HG03442 (cell line): ENCODE data around the gene GMEB2.
"Not testable (repeated sequence)": the region's sequence is repeated elsewhere in the genome, so short reads cannot be mapped to it uniquely, and the experiment has no call there.

Source experiments
- ATAC-seq: cut with Tn5 transposase; IDR thresholded peaks from one replicate; pipeline ENCODE4 v1.9.1; 2021; ENCODE audit warnings: mild to moderate bottlenecking, moderate library complexity; ENCODE audit not compliant: unreplicated experiment

GMEB2 gene, protein sequence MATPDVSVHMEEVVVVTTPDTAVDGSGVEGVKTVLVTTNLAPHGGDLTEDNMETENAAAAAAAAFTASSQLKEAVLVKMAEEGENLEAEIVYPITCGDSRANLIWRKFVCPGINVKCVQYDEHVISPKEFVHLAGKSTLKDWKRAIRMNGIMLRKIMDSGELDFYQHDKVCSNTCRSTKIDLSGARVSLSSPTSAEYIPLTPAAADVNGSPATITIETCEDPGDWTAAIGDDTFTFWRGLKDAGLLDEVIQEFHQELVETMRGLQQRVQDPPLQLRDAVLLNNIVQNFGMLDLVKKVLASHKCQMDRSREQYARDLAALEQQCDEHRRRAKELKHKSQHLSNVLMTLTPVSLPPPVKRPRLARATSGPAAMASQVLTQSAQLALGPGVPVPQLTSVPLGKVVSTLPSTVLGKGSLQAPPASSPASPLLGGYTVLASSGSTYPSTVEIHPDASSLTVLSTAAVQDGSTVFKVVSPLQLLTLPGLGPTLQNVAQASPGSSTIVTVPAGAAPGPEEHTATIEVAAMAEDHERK

DNA sequence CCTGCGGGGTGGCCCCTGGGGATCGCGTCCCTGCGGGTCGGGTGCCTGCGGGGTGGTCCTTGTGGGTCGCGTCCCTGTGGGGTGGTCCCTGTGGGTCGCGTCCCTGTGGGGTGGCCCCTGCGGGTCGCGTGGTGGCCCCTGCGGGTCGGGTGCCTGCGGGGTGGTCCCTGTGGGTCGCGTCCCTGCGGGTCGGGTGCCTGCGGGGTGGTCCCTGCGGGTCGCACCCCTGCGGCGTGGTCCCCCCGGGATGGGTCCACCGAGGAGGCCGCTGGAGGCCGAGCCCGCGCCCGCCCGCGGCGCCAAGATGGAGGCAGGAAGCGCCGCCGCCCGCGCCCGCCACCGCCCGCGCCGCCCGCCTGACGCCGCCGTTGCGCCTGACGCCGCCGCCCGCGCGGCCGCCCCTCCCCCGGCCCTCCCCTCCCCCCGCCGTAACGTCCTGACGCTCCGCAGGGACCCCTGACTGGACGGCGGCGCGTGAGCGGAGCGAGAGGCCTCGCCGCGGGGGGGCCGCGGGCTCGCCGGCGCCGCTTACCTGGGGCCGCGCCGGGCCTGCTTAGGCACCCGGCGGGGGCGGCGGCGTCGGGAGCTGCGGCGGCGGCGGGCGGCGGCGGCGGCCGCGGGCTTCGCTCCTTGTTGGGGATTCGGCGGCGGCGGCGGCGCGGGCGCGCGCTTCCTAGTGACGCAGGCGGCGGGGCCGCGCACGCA lies at the start of gene GMEB2:
Gene GMEB2, minus strand, starts transcription at position 678 of the 705 bp plus-strand sequence. CDS start 7,704 bp downstream, outside the sequence.
- no peak for ATAC-seq

DNA sequence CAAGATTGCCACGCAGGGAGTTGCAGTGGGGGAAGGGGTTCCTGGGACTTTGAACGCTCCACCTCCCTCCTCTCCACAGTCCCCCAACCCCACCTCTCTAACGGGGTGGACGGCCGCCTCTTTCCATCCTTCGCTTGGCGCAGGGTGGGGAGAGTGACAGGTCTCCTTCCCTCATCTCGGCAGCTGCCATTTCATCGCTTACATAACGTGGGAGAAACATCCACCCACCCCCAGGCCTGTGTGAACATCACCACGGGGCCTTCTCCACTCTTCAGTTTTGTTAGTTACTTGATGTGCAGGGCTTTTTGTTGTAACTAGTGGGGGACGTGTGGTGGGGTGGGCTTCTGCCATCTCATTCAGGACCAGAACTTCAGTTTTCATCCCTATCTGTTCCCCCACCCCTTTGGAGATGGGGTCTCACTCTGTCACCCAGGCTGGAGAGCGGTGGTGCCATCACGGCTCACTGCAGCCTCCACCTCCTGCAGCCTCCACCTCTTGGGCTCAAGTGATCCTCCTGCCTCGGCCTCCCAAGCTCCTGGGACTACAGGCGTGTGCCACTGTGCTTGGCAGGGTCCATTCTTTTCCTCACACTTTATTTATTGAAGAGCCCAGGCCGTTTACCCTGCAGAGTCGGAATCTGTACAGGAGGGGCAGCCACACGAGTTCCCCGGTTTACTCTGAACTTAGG lies 48.9 kb upstream of the GMEB2 start:
- no peak for ATAC-seq

DNA sequence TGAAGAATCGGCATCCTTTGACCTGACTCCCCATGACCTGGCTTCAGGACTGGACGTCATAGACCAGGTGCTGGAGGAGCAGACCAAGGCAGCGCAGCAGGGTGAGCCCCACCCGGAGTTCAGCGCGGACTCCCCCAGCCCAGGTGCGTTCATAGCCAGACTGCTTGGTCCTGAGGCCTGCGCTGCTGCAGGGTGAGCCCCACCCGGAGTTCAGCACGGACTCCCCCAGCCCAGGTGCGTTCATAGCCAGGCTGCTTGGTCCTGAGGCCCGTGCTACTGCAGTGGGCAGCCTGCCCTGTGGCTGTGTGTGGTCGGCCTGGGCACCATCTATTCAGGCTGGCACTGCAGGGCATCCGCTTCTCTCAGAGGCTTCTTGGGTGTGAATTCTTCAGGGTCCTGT lies 47.0 kb upstream of the GMEB2 start:
- no peak for ATAC-seq

DNA sequence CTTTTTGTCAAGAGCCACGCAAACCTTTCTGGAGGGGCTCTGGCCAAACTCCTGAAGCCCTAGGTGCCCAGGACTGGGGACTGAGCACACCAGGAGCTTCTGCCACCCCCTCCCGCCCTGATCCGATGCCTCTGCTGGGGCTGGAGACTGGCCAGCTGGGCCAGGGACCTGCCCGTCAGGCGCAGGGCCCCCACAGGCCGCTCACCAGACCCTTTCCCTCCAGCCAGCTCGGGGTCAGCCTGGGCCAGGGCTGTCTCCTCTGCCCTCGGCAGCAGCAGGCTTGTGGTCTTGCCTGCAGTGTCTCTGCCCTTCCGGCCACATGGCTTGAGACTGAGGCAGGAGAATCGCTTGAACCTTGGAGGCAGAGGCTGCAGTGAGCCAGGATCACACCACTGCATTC lies 45.8 kb upstream of the GMEB2 start:
- no peak for ATAC-seq

DNA sequence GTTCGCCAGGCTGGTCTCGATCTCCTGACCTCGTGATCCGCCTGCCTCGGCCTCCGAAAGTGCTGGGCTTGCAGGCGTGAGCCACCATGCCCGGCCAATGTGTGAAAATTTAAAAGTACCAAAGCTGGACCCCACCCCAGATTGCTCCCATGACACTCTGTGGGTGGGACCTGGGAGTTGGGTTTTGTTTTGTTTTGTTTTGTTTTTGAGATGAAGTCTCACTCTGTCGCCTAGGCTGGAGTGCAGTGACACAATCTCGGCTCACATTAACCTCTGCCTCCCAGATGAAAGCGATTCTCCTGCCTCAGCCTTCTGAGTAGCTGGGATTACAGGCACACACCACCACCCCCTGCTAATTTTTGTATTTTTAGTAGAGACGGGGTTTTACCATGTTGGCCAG lies 44.8 kb upstream of the GMEB2 start:
- not testable (repeated sequence) for ATAC-seq

DNA sequence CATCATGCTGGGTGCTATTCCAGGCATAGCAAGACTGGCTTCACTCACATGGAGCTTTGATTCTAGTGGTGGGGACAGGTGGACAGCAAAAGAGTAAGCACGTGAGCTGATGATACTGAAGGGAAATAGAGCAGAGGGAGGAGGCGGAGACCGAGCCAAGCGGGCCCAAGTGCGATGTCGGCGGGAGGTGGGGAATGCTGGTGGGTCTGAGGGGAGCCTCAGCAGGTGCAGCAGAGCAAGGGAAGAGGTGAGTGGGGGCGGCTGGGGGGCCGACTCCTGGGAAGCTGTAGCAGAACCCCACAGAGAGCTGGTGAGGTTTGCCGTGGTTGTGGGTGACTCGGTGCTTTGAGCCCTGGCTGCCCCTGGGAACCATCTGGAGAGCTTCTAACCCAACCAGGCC lies 41.5 kb upstream of the GMEB2 start:
- ATAC-seq: no peak

DNA sequence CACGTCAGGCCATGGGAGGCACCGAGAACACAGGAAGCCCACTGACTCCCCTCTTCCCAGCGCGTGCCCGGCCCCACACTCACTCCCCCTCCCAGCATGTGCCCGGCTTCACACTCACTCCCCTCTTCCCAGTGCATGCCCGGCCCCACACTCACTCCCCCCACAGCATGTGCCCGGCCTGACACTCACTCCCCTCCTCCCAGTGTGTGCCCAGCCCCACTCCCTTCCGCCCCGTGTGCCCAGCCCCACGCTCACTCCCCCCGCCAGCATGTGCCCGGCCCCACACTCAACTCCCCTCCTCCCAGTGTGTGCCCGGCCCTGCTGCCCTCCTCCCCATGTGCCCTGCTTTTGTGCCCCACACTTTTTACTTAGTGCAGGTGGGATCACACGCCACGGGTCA lies 41.0 kb upstream of the GMEB2 start:
- no peak for ATAC-seq

DNA sequence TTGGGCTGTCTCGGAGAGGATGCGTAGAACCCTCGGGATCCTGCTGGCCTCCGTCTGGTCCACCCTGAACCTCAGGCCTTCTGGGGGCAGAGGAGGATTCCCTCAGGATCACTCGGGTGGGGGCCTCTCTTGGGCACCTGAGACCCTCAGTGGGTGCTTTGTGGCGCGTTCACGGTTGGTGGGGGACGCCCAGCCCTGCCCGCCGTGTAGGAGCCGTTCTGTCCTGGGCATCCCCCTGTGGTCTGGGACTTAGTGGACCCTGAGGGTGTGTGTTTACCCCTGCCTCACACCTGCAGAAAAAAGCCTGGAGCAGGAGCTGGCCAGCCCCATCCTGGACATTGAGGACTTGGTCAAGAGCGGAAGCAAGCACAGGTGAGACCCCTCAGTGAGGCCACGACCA lies 38.8 kb upstream of the GMEB2 start:
- ATAC-seq: no peak

DNA sequence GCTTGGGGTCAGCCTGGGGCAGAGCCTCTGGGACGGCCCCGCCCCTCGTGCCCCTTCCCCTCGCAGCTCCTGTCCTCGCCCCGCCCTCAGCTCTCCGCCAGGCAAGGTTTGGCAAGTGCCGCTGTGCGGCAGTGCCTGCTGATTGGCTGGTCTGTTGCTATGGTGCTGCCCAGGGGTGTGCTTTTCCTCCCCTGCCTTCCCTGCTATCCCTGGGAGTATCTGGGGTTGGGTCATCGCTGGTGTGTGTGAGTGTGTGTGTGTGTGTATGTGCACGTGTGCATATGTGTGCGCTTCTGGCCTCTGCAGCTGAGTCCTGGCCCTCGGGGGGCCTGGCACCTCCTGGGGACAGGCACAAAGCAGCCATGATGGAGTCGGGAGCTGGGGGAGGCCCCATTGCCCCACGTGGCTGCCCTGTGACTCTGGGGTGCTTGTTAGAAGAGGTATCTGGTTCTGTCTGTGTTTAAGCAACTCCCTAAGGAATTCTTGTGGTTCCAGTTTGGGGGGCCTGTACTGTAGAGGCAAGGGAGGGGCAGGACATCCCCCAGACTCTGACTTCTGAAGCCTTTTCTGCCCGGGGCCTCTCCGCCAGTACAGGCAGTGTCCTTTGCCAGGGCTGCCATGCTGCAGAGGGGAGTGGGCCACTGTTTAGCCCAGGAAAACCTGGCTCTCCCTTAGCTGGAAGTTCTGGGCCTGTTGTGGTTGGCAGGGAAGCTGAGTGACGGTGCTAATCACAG lies 38.1 kb upstream of the GMEB2 start:
- no peak for ATAC-seq

DNA sequence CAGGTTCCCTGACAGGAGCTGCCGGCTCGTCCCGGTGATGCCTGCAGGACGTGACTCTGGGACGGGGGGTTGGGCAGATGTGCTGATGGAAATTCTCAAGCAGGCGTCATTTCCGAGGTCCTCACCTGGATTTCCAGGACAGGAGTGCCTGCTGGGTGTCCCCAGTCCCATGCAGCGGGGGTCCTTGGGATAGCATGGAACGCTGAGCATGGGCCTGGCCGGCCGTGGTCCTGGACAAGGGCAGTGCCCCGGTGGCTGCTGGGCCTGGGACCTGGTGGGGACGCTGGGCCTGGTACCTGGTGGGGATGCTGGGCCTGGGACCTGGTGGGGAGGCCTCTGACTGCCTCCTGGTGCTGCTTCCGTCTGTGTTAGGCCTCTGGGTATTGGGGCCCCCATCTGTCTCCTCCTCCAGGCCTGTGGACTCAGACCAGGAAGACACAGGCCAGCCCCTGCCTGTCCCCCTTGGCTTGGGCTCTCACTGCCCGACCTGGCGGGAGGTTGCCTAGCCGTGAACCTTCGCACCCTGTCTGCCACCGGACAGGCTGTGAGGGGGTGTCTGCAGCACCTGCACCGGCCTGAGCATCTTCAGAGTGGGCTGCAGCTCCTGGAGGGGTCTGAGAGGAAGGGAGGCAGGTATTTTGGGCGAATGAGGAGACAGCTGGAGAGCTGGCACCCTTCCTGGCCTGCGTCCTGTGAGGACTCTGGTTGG lies 37.4 kb upstream of the GMEB2 start:
- no peak for ATAC-seq

DNA sequence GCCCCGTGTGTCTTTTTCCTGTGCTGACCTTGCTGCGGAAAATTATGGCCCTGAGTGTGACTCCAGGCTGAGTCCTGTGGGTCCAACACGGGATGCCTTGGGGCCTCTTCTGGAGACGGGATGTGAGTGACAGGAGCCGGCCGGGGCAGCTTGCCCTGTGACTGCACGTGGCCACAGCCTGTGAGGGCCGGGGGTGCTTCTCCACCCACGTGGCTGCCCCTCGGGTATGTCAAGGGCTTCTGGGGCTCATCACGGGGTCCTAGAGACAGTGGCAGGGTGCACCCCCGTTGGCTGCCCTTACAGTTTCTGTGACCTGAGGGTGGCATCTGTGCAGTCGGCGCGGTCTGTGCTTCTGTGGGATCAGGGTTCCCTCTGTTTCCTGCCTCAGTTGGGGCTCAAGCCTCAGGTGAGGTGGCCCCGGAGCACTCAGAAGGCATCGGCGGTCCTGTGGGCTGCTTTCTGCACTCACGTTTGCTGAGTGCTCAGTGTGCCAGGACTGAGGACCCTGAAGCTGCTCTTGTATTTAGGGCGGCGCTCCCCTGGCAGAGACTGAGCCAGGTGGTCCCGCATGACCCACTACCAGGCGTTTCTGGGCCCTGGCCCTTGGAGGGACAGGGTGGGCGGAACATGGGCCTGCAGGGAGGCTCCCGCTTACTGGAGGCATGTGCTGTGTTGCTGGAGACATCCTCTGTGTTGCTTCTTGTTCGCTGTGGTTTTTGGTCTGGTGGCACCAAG lies 36.6 kb upstream of the GMEB2 start:
- ATAC-seq: no peak

DNA sequence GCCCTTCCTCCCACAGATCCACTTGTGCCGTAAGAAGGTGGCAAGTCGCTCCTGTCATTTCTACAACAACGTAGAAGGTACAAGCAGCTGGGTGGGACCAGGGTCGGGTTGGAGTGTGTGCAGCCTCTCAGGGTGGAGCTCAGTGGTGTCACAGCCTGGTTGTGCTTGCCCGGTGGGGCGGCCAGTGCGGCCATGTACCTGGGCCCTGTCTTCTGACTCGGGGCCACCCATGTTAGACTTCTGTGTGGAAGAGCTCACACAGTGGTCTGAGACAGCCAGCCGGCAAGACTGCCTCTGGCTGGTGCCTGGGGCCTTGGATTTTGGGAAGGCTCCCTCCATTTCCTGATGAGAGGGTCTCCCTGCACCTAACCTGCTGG lies 35.9 kb upstream of the GMEB2 start:
- no peak for ATAC-seq

DNA sequence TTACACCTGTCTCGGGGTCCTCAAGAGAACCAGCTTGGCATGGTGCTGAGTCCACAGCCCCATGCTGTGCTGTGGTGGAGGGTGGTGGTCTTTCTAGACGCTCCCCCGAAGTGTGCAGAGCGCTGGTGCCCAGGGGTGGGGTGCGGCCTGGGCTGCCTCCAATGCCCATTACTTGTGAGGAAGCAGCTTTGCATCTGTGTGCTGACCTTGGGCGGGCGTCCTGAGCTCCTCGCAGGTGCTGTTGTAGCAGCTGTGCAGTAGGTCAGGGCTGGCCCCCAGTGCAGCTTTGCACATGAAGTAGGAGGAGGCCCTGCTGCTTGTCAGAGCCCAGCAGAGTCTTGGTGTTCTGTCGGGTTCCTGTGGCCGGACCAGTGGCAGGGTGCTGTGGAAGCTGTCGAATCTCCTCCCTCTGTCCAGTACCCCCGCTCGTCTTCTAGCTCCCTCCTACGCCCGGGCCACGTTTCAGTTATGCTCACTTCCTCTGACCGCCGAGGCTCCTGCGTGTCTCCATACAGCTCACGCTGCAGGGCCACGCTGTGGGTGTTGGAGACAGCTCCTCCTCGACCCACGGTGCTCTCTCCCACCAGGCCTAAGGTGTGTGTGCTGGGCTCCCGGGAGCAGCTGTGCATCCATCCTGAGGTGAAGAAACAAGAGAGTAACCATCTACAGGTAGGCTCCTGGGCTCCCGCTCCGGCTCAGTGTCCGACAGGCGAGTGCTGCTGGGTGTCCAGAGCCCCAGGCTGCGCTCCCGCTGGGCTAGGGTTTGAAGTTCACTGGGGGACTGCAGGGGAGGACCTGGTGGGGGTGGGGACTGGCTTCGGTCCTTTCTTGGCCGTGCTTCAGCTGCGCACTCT lies 35.3 kb upstream of the GMEB2 start:
- no peak for ATAC-seq

DNA sequence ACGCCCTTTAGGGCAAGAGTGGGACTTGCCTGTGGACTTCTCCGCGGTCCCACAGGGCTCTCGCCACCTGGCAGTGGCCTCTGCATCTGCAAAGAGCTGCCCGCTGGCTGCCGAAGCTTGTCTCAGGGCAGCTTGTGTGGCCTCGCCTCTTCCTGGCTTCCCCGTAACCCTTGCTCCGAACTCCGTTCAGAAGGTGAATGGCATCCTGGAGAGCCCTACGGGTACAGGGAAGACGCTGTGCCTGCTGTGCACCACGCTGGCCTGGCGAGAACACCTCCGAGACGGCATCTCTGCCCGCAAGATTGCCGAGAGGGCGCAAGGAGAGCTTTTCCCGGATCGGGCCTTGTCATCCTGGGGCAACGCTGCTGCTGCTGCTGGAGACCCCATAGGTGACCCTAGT lies 34.2 kb upstream of the GMEB2 start:
- ATAC-seq: no peak

DNA sequence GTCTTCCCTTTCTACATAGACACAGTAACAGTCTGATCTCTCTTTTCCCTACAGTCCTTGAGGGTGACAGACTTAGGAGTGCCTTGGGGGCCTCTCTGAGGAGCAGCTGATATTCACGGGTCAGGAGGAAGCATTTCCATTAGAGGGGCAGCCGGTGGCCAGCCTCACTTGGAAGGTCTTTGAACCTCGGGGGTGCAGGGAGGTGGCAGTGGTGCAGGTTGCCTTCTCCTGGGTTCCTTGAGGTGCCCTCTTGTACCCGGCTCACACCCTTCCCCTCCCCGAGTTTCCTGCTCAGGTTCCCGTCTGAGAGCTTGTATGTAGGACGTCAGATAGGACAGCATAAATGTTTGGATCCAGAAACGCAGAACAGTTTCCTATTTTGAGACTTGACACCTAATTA lies 33.7 kb upstream of the GMEB2 start:
- ATAC-seq: no peak

DNA sequence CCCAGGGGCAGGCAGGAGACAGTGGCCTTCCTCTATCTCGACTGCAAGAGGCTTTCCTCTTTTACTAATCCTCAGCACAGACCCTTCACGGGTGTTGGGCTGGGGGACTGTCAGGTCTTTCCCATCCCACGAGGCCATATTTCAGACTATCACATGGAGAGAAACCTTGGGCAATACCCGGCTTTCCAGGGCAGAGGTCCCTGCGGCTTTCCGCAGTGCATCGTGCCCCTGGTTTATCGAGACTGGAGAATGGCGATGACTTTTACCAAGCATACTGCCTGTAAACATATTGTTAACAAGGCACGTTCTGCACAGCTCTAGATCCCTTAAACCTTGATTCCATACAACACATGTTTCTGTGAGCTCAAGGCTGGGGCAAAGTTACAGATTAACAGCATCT lies 33.3 kb upstream of the GMEB2 start:
- ATAC-seq: not testable (repeated sequence)

DNA sequence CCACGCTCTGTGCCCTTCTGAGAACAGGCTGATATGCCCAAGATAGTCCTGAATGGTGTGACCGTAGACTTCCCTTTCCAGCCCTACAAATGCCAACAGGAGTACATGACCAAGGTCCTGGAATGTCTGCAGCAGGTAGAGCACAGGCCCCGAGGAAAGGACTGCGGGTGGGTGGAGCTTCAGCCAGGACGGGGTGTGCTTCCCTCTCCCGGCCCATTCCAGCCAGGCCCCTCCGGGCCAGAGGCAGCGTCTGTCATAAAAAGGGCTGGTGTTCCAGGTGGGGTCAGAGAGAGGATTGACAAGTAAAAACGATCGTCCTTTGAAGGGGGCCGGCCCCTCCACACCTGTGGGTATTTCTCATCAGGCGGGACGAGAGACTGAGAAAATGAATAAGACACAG lies 32.5 kb upstream of the GMEB2 start:
- ATAC-seq: no peak

DNA sequence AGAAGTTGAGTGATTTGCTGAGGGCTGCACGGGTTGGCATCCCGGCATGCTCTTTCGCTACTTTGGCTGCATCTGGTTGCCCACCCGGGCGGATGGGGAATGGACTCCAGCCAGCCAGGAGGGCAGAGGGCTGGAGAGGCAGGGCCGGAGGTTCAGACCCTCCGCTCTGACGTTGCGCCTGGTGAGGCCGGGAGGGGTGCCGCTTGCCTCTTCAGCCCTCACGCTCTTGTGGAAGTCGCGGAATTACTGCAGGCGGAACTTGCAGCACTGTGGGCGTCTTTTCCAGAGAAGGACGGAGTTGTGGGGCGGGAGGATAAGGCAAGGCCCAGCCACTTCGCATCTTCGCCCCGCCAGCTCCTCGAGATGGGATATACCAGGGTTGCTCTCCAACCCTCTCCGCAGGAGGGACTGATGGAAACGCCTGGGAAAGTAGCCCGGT lies 31.9 kb upstream of the GMEB2 start:
- peak; percentile 12 for ATAC-seq
